B cell (primary cell): ENCODE data around the gene TPBGL. TPM values are rescaled to one million over a fixed set of nuclear protein-coding genes. Genes with fewer than 3 reads are reported as not detected.
A peak's percentile ranks its signal among the peaks of the same experiment; 100 is the strongest.

Experiments used
- ATAC-seq: fragments of 200-7000 bp; cut with Tn5 transposase; one replicate; pipeline ENCODE4 v1.10.0; 2021; ENCODE audit warnings: low read depth, mild to moderate bottlenecking, moderate number of reproducible peaks, moderate library complexity
- CTCF ChIA-PET: fragments of 350-600 bp; sonication (Branson Sonifier 250); formaldehyde crosslinking; loops from one replicate; lab custom pipeline; 2021; ENCODE audit warnings: antibody characterized with exemption, inconsistent platforms; lab: Charles Lee
- POLR2A ChIA-PET: fragments of 350-600 bp; sonication (Branson Sonifier 250); formaldehyde crosslinking; loops from one replicate; lab custom pipeline; 2021; ENCODE audit warnings: antibody characterized with exemption; lab: Charles Lee
- DNase-seq: peaks from one replicate; pipeline ENCODE4 v3.0.0; 2013
- H2AFZ ChIP-seq: 2 replicates; pipeline ENCODE4 v1.6.1; 2012; ENCODE audit warnings: mild to moderate bottlenecking, low read depth, low read length; ENCODE audit not compliant: insufficient read depth, poor library complexity, severe bottlenecking
- H3K27ac ChIP-seq, 2 donors: 1 replicate in 1 of 2; 2 replicates in 1 of 2; pipeline ENCODE4 v1.5.1; 2012 to 2013; ENCODE audit warnings: low read length in 2 of 2, mild to moderate bottlenecking in 2 of 2, moderate library complexity in 1 of 2
- H3K27me3 ChIP-seq, 4 experiments: fragments of 200-600 bp in 1 of 4; sonication (generic) in 1 of 4; replicated peaks in 1 of 4; 1 replicate in 2 of 4; 2 replicates in 2 of 4; pipeline versions ENCODE4 v1.6.1 to v1.7.0; 2013 to 2016; ENCODE audit warnings: low read length in 3 of 4, mild to moderate bottlenecking in 2 of 4, mixed read lengths in 1 of 4, moderate library complexity in 1 of 4; ENCODE audit not compliant: insufficient read depth in 4 of 4, control insufficient read depth in 3 of 4; ENCODE audit errors: control extremely low read depth in 1 of 4
- H3K36me3 ChIP-seq, 2 experiments: replicated peaks in 1 of 2; 1 replicate in 1 of 2; 2 replicates in 1 of 2; pipeline versions ENCODE4 v1.6.1 to v1.7.1; 2013; ENCODE audit warnings: low read length in 1 of 2; ENCODE audit not compliant: insufficient read depth in 2 of 2, control insufficient read depth in 1 of 2; ENCODE audit errors: control extremely low read depth in 1 of 2, extremely low read depth in 1 of 2
- H3K4me1 ChIP-seq, 2 donors: fragments of 200-600 bp in 1 of 2; sonication (generic) in 1 of 2; 1 replicate in 1 of 2; 2 replicates in 1 of 2; pipeline versions ENCODE4 v1.5.1 to v1.6.1; 2013 to 2017; ENCODE audit warnings: low read length in 2 of 2; ENCODE audit not compliant: control insufficient read depth in 2 of 2, insufficient read depth in 2 of 2
- H3K4me2 ChIP-seq: replicated peaks from 2 replicates; pipeline ENCODE3; 2012; ENCODE audit warnings: mild to moderate bottlenecking, low read depth, low read length; ENCODE audit not compliant: poor library complexity, severe bottlenecking
- H3K4me3 ChIP-seq, 5 experiments: fragments of 200-600 bp in 1 of 5; sonication (generic) in 1 of 5; 1 replicate in 3 of 5; 2 replicates in 2 of 5; pipeline versions ENCODE4 v1.5.1 to v1.7.0; 2011 to 2016; ENCODE audit warnings: low read length in 4 of 5, mild to moderate bottlenecking in 4 of 5, low read depth in 2 of 5, control low read depth in 1 of 5, moderate library complexity in 1 of 5; ENCODE audit not compliant: insufficient read depth in 1 of 5; ENCODE audit errors: control extremely low read depth in 1 of 5, extremely low read depth in 1 of 5
- H3K79me2 ChIP-seq: fragments of 200-600 bp; sonication (generic); one replicate; pipeline ENCODE4 v1.6.0; 2016; ENCODE audit warnings: low read length; ENCODE audit not compliant: control insufficient read depth, insufficient read depth
- H3K9ac ChIP-seq: fragments of 200-600 bp; sonication (generic); 2 replicates; pipeline ENCODE4 v1.6.1; 2017; ENCODE audit warnings: mild to moderate bottlenecking, low read length, moderate library complexity
- H3K9me3 ChIP-seq, 3 donors: one replicate each; pipeline versions ENCODE4 v1.6.1 to v1.7.1; 2013; ENCODE audit warnings: low read length in 2 of 3; ENCODE audit not compliant: control insufficient read depth in 2 of 3, insufficient read depth in 1 of 3; ENCODE audit errors: control extremely low read depth in 1 of 3
- H4K20me1 ChIP-seq: 2 replicates; pipeline ENCODE4 v1.6.0; 2012; ENCODE audit warnings: mild to moderate bottlenecking, low read length; ENCODE audit not compliant: insufficient read depth, control insufficient read depth, poor library complexity, severe bottlenecking
- H3K27ac Mint-ChIP-seq: one replicate; pipeline ENCODE4 v1.8.0; 2021; ENCODE audit warnings: mixed read lengths
- H3K27me3 Mint-ChIP-seq: one replicate; pipeline ENCODE4 v1.8.0; 2021; ENCODE audit warnings: mixed read lengths
- H3K4me1 Mint-ChIP-seq: one replicate; pipeline ENCODE4 v1.8.0; 2021; ENCODE audit warnings: mixed read lengths
- H3K4me3 Mint-ChIP-seq: one replicate; pipeline ENCODE4 v1.8.0; 2021; ENCODE audit warnings: mixed read lengths
- H3K9me3 Mint-ChIP-seq: one replicate; pipeline ENCODE4 v1.8.0; 2022; ENCODE audit warnings: mixed read lengths; ENCODE audit not compliant: insufficient read depth
- EZH2 ChIP-seq: IDR thresholded peaks from 2 replicates; pipeline ENCODE4 v1.6.1; 2012; ENCODE audit warnings: borderline replicate concordance, low read depth, mild to moderate bottlenecking, moderate library complexity, low read length; ENCODE audit not compliant: insufficient read depth, poor library complexity, severe bottlenecking
- WGBS: methylation state at CpG from one replicate; pipeline ENCODE4 v1.1.5; 2013; ENCODE audit warnings: missing lambda C conversion rate; ENCODE audit not compliant: insufficient coverage; 5-methylcytosine and 5-hydroxymethylcytosine counted together
- intact Hi-C: fragments of 100-400 bp; cut with micrococcal nuclease; formaldehyde crosslinking; loops from one replicate; pipeline ENCODE4 v1.10.0; 2022
- polyA plus RNA-seq: library from polyadenylated mRNA; depleted of rRNA; stranded (reverse); fragments of >200 nt; gene quantifications from 2 replicates; pipeline ENCODE4 v1.2.3, GENCODE V29; 2012
- total RNA-seq, 2 donors: library from RNA; stranded (reverse); fragments of 120-200 nt in 1 of 2; gene quantifications; 1 replicate in 1 of 2; 2 replicates in 1 of 2; pipeline versions ENCODE4 v1.2.3 to v1.2.4, GENCODE V29; 2013 to 2022
- TF ChIP-seq, protein P1 (sequence below): fragments of 200-600 bp; IDR thresholded peaks from one replicate; pipeline ENCODE4 v1.8.0; 2022; ENCODE audit warnings: antibody characterized with exemption, mild to moderate bottlenecking

TPBGL gene
- total and polyA plus RNA-seq, 2 donors (not counting 1 experiment from before 2014, with no cell fraction given), result not detected

DNA sequence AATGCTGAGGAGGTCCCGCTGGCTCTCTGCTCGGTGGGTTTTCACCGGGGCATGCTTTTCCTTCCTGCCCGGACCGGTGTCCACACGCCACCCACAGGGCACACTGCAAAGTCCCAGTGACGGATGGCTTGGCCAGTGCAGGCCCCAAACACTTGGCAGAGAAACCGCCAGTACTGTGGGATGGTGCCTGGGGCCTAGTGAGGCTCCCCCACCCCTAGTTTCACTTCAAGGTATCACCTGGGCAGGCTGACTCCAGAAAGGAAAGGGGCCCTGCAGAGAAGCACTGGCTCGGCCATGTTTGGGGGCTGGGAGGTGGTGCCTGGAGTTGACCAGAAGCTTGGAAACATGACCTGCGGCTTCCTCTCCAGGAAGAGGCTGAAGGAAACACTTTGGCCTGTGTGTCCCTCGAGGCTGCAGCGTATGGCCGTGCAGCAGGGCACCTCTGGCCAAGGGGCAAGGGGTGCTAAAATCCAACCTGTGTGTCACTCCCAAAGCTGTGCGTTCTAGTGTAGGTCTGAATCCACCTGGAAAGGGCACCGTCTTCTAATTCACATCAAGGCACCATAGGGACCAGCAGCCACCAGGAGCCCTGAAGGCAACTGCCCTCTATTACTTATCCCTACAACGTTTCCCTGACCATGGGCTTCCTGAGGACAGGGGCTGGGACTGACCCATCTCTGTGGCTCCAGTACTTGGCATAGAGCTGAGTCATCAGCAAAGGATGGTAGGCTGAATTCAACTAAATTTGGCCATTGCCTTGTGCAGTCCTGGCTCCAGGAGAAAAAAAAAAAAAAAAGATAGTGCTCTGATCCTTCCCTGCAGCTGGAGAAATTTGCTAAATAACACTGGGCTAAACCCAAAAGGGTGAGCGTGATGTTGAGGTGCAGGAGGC lies 22.6 kb downstream of the TPBGL start:
- intact Hi-C loops, result no loop called here
- H3K4me3 Mint-ChIP-seq, result no peak overlapping the region
- H3K9me3 ChIP-seq, result peaks cover 0 to 2% (median 0%) of the 10 kb centered on the region in 3 donors
- H3K36me3 ChIP-seq, result no peaks in the 10 kb centered on the region
- no peak overlapping the region for H2AFZ ChIP-seq
- H3K79me2 ChIP-seq, result no peaks in the 10 kb centered on the region
- H3K4me1 Mint-ChIP-seq, result peaks cover 40% of the 10 kb centered on the region
- H3K4me3 ChIP-seq, result no peak overlapping the region
- H4K20me1 ChIP-seq, result no peaks in the 10 kb centered on the region
- TF ChIP-seq EZH2, result no peak
- TF ChIP-seq, protein P1, sequence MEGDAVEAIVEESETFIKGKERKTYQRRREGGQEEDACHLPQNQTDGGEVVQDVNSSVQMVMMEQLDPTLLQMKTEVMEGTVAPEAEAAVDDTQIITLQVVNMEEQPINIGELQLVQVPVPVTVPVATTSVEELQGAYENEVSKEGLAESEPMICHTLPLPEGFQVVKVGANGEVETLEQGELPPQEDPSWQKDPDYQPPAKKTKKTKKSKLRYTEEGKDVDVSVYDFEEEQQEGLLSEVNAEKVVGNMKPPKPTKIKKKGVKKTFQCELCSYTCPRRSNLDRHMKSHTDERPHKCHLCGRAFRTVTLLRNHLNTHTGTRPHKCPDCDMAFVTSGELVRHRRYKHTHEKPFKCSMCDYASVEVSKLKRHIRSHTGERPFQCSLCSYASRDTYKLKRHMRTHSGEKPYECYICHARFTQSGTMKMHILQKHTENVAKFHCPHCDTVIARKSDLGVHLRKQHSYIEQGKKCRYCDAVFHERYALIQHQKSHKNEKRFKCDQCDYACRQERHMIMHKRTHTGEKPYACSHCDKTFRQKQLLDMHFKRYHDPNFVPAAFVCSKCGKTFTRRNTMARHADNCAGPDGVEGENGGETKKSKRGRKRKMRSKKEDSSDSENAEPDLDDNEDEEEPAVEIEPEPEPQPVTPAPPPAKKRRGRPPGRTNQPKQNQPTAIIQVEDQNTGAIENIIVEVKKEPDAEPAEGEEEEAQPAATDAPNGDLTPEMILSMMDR, result no peak
- ChIA-PET POLR2A (interaction anchor here (1.6 kb wide), 1 partner anchor 21 kb away, joined by 3 read pairs; no protein-coding TSS in a partner anchor), CTCF (interaction anchor here (0.8 to 2.8 kb wide), 9 partner anchors 8 to 241 kb away, joined by 3 to 12 read pairs (median 4); no protein-coding TSS in a partner anchor)
- no peaks in the 10 kb centered on the region for H3K9me3 Mint-ChIP-seq
- H3K27me3 Mint-ChIP-seq, result peaks cover 3% of the 10 kb centered on the region
- H3K27ac ChIP-seq, result no peak overlapping the region
- H3K27ac Mint-ChIP-seq, result no peak overlapping the region
- 80% methylated on average over 15 of the region's 17 CpGs for WGBS
- ATAC-seq (no peak), DNase-seq (no peak)
- peaks cover 0 to 4% (median 0%) of the 10 kb centered on the region in 4 experiments for H3K27me3 ChIP-seq
- H3K4me2 ChIP-seq, result peak overlapping the region; percentile 49
- H3K9ac ChIP-seq, result no peak overlapping the region
- H3K4me1 ChIP-seq, result peaks cover 33 to 58% of the 10 kb centered on the region in 2 donors
